HCT116 (cell line): ENCODE measurements around the gene ZNF202. TPM values are rescaled to one million over a fixed set of nuclear protein-coding genes. Genes with fewer than 3 reads are reported as not detected.

Source experiments
- ATAC-seq: fragments of 200-7000 bp; cut with Tn5 transposase; 2 replicates; pipeline ENCODE4 v1.9.1; 2020; ENCODE audit warnings: mild to moderate bottlenecking, moderate library complexity
- BruUV-seq: library from RNA; stranded (reverse); fragments of 400-500 nt; replicated peaks from 2 replicates; lab custom pipeline; 2021; lab: Mats Ljungman, UMichigan
- CTCF ChIA-PET: fragments of 300-600 bp; sonication (Branson Sonifier 250); formaldehyde crosslinking; loops from one replicate; lab custom pipeline; 2021; ENCODE audit warnings: antibody characterized with exemption; lab: Charles Lee
- POLR2A ChIA-PET: fragments of 300-600, 350-600 bp; sonication (Branson Sonifier 250); formaldehyde crosslinking; loops from one replicate; lab custom pipeline; 2021; ENCODE audit warnings: antibody characterized with exemption; lab: Charles Lee
- RAD21 ChIA-PET, 2 experiments: fragments of 300-600 bp; sonication (Branson Sonifier 250); formaldehyde crosslinking; loops; one replicate each; lab custom pipeline; 2023; ENCODE audit warnings: low total read pairs in 2 of 2; ENCODE audit not compliant: uncharacterized antibody in 2 of 2, unreplicated experiment in 2 of 2, low non-redundant PET in 1 of 2; lab: Charles Lee
- DNase-seq: peaks from one replicate; pipeline ENCODE4 v3.0.0-alpha.2; 2010; ENCODE audit warnings: low read depth, low spot score
- H2AFZ ChIP-seq: fragments of 200-600 bp; shearing (Covaris generic), sonication (generic); 2 replicates; pipeline ENCODE4 v1.6.1; 2017; ENCODE audit warnings: low read depth, mixed run types, mixed read lengths, antibody characterized with exemption, low read length; ENCODE audit not compliant: poor library complexity, severe bottlenecking
- H3K27ac ChIP-seq: 2 replicates; pipeline ENCODE4 v1.5.1; 2012; ENCODE audit warnings: low read depth, low read length
- H3K27me3 ChIP-seq: fragments of 200-600 bp; sonication (generic); 2 replicates; pipeline ENCODE4 v1.6.1; 2016; ENCODE audit warnings: mixed run types, low read length, mixed read lengths; ENCODE audit not compliant: insufficient read depth
- H3K36me3 ChIP-seq, 2 experiments: fragments of 200-500 bp in 1 of 2; fragments of 200-600 bp in 1 of 2; sonication (Bioruptor generic) in 1 of 2; sonication (generic) in 1 of 2; 2 replicates each; pipeline versions ENCODE4 v1.5.1 to v1.6.1; 2014 to 2016; ENCODE audit warnings: low read length in 2 of 2, inconsistent platforms in 1 of 2, mixed read lengths in 1 of 2, mixed run types in 1 of 2; ENCODE audit not compliant: insufficient read depth in 2 of 2, control insufficient read depth in 1 of 2
- H3K4me1 ChIP-seq, 2 experiments: fragments of 200-600 bp in 1 of 2; sonication (generic) in 1 of 2; 2 replicates each; pipeline versions ENCODE4 v1.5.1 to v1.6.1; 2012 to 2017; ENCODE audit warnings: low read length in 2 of 2, inconsistent platforms in 1 of 2, mild to moderate bottlenecking in 1 of 2, mixed read lengths in 1 of 2, mixed run types in 1 of 2, moderate library complexity in 1 of 2; ENCODE audit not compliant: insufficient read depth in 2 of 2, control insufficient read depth in 1 of 2
- H3K4me2 ChIP-seq: fragments of 200-600 bp; sonication (generic); 2 replicates; pipeline ENCODE4 v1.6.1; 2017; ENCODE audit warnings: mixed run types, low read length, mixed read lengths
- H3K4me3 ChIP-seq, 2 experiments: fragments of 200-600 bp in 1 of 2; sonication (generic) in 1 of 2; replicated peaks in 1 of 2; 2 replicates each; pipeline ENCODE4 v1.5.1; 2011 to 2016; ENCODE audit warnings: low read length in 2 of 2, control low read depth in 1 of 2, low read depth in 1 of 2, mild to moderate bottlenecking in 1 of 2, mixed read lengths in 1 of 2, mixed run types in 1 of 2
- H3K79me2 ChIP-seq: fragments of 200-600 bp; sonication (generic); 2 replicates; pipeline ENCODE4 v1.6.1; 2017; ENCODE audit warnings: mild to moderate bottlenecking, mixed run types, low read length, moderate library complexity, mixed read lengths; ENCODE audit not compliant: insufficient read depth
- H3K9ac ChIP-seq: fragments of 200-600 bp; sonication (generic); 2 replicates; pipeline ENCODE4 v1.6.1; 2016; ENCODE audit warnings: low read length, mixed read lengths
- H3K9me2 ChIP-seq: fragments of 200-600 bp; sonication (generic), shearing (Covaris generic); 2 replicates; pipeline ENCODE4 v1.6.1; 2017; ENCODE audit warnings: mixed run types, mild to moderate bottlenecking, moderate library complexity; ENCODE audit not compliant: insufficient read depth
- H3K9me3 ChIP-seq, 2 experiments: fragments of 200-500 bp in 1 of 2; fragments of 200-600 bp in 1 of 2; sonication (Bioruptor generic) in 1 of 2; sonication (generic) in 1 of 2; 2 replicates each; pipeline ENCODE4 v1.6.1; 2014 to 2017; ENCODE audit warnings: low read length in 2 of 2, mixed read lengths in 2 of 2, inconsistent platforms in 1 of 2, low read depth in 1 of 2, mild to moderate bottlenecking in 1 of 2, mixed run types in 1 of 2, moderate library complexity in 1 of 2; ENCODE audit not compliant: control insufficient read depth in 1 of 2, insufficient read depth in 1 of 2
- H4K20me1 ChIP-seq: fragments of 200-600 bp; sonication (generic), shearing (Covaris generic); 2 replicates; pipeline ENCODE4 v1.6.1; 2017; ENCODE audit warnings: mixed run types, mild to moderate bottlenecking, moderate library complexity; ENCODE audit not compliant: insufficient read depth
- ATF3 ChIP-seq: IDR thresholded peaks from 2 replicates; pipeline ENCODE4 v1.6.1; 2012
- CEBPB ChIP-seq: IDR thresholded peaks from 2 replicates; pipeline ENCODE4 v1.6.1; 2012; ENCODE audit warnings: low read depth
- ELF1 ChIP-seq: IDR thresholded peaks from 2 replicates; pipeline ENCODE4 v1.6.1; 2012; ENCODE audit warnings: low read depth, borderline replicate concordance
- JUND ChIP-seq: IDR thresholded peaks from 2 replicates; pipeline ENCODE4 v1.6.1; 2012
- POLR2AphosphoS5 ChIP-seq: IDR thresholded peaks from 2 replicates; pipeline ENCODE4 v1.6.1; 2011; ENCODE audit warnings: mild to moderate bottlenecking, low read depth, low read length, moderate library complexity
- SIN3A ChIP-seq: IDR thresholded peaks from 2 replicates; pipeline ENCODE4 v1.6.1; 2012; ENCODE audit warnings: low read depth
- SRF ChIP-seq: IDR thresholded peaks from 2 replicates; pipeline ENCODE4 v1.6.1; 2012; ENCODE audit warnings: low read depth
- ZNF274 ChIP-seq: fragments of 200-500 bp; sonication (Bioruptor generic); IDR thresholded peaks from 2 replicates; pipeline ENCODE4 v1.6.1; 2014; ENCODE audit warnings: mild to moderate bottlenecking, low read depth, low read length, inconsistent platforms
- intact Hi-C: fragments of 100-400 bp; cut with micrococcal nuclease; formaldehyde crosslinking; loops from 2 replicates; pipeline ENCODE4 v1.10.0; 2022
- total RNA-seq: library from RNA; stranded (reverse); gene quantifications from one replicate; pipeline ENCODE4 v1.2.1, GENCODE V29; 2021; ENCODE audit not compliant: unreplicated experiment

Gene ZNF202
- total RNA-seq, 1 experiment from 2014 or later, result 16.9 TPM

GRCh38 chr11:123683428-123684170 is 57.9 kb downstream of the ZNF202 start:
- ATAC-seq (no peak), DNase-seq (no peak)
- H3K27ac ChIP-seq, result no peak overlapping the region
- POLR2A ChIA-PET, result no interaction called here
- H3K4me1 ChIP-seq, result no peaks in the 10 kb centered on the region
- no peaks in the 10 kb centered on the region for H3K36me3 ChIP-seq
- H3K9ac ChIP-seq, result no peak overlapping the region
- H4K20me1 ChIP-seq, result no peaks in the 10 kb centered on the region
- H3K9me3 ChIP-seq, result no peaks in the 10 kb centered on the region
- no peak overlapping the region for H2AFZ ChIP-seq
- BruUV-seq, result no TSS peak
- RAD21 ChIA-PET, result no interaction called here
- peaks cover 72% of the 10 kb centered on the region for H3K27me3 ChIP-seq
- no peak for TF ChIP-seq ELF1
- TF ChIP-seq, all 23 proteins: peak for 0
- CTCF ChIA-PET, result no interaction called here
- Histone ChIP-seq H3K79me2 (no peaks in the 10 kb centered on the region), H3K4me3 (no peak overlapping the region), H3K4me2 (no peak overlapping the region), H3K9me2 (no peaks in the 10 kb centered on the region)
- intact Hi-C loops, result no loop called here

- ChIA-PET POLR2A (no interaction called here), CTCF (no interaction called here), RAD21 (no interaction called here)
- Histone ChIP-seq H3K4me2 (no peak overlapping the region), H3K36me3 (no peaks in the 10 kb centered on the region), H3K27me3 (peaks cover 71% of the 10 kb centered on the region), H3K27ac (no peak overlapping the region), H3K4me1 (no peaks in the 10 kb centered on the region), H3K79me2 (no peaks in the 10 kb centered on the region), H3K4me3 (no peak overlapping the region), H3K9me3 (no peaks in the 10 kb centered on the region), H2AFZ (no peak overlapping the region), H3K9ac (no peak overlapping the region), H3K9me2 (no peaks in the 10 kb centered on the region), H4K20me1 (no peaks in the 10 kb centered on the region)
- DNase-seq (no peak), ATAC-seq (no peak)
- TF ChIP-seq SRF, result no peak
- TF ChIP-seq POLR2AphosphoS5, result no peak
- no peak for TF ChIP-seq SIN3A
- no peak for TF ChIP-seq JUND
- no peak for TF ChIP-seq ATF3
- no peak for TF ChIP-seq CEBPB
- TF ChIP-seq ZNF274, result no peak
- no TSS peak for BruUV-seq
- intact Hi-C loops, result no loop called here
Observed at GRCh38 chr11:123682696-123683410, 58.6 kb downstream of the ZNF202 start.
